GM12801 (cell line): Measurements from ENCODE around the gene CCNL2.

Experiments
- CTCF ChIP-seq: IDR thresholded peaks from one replicate; pipeline ENCODE4 v1.5.1; 2011; ENCODE audit warnings: control low read depth; ENCODE audit not compliant: insufficient read length; ENCODE audit errors: extremely low read depth

The CCNL2 gene

GRCh38 chr1:1399872-1400575 lies 889 bp upstream of the CCNL2 start:
- no peak for TF ChIP-seq CTCF

- TF ChIP-seq CTCF, result no peak
Observed at GRCh38 chr1:1398677-1399186, 403 bp downstream of the CCNL2 start.

- no peak for TF ChIP-seq CTCF
Observed at GRCh38 chr1:1397839-1398523, 1.2 kb downstream of the CCNL2 start.

GRCh38 chr1:1395166-1395565 lies 4.0 kb downstream of the CCNL2 start:
- no peak for TF ChIP-seq CTCF

GRCh38 chr1:1394116-1394515 lies 5.0 kb downstream of the CCNL2 start:
- no peak for TF ChIP-seq CTCF

- TF ChIP-seq CTCF, result no peak
Observed at GRCh38 chr1:1393428-1393827, 5.7 kb downstream of the CCNL2 start.

- TF ChIP-seq CTCF, result no peak
Observed at GRCh38 chr1:1393014-1393413, 6.1 kb downstream of the CCNL2 start.
